HepG2 (cell line): ENCODE results near the gene GAS1. TPM values are rescaled to one million over a fixed set of nuclear protein-coding genes. Genes with fewer than 3 reads are reported as not detected.

Source experiments
- ATAC-seq: fragments of 200-7000 bp; cut with Tn5 transposase; 3 replicates; pipeline ENCODE4 v1.9.1; 2020; ENCODE audit warnings: mild to moderate bottlenecking, moderate library complexity
- BruUV-seq: library from RNA; stranded (reverse); fragments of 400-500 nt; replicated peaks from 2 replicates; lab custom pipeline; 2021; lab: Mats Ljungman, UMichigan
- CTCF ChIA-PET: fragments of 300-600 bp; formaldehyde crosslinking; extraction: SDS; loops from one replicate; lab custom pipeline; 2021; ENCODE audit warnings: low total read pairs, inconsistent platforms, low intra/inter-chr PET ratio; lab: Yijun Ruan, JAX
- POLR2A ChIA-PET: fragments of 350-600 bp; sonication (Branson Sonifier 250); formaldehyde crosslinking; loops from one replicate; lab custom pipeline; 2020; ENCODE audit warnings: antibody characterized with exemption, inconsistent platforms; lab: Yijun Ruan, JAX
- DNase-seq: peaks from one replicate; pipeline ENCODE4 v3.0.0-alpha.2; 2015; ENCODE audit warnings: low spot score
- FAIRE-seq: peaks from 3 replicates; lab custom pipeline; 2011; peaks lifted over from hg19 to GRCh38; lab: Jason Lieb, UNC
- H2AFZ ChIP-seq: one replicate; pipeline ENCODE4 v1.6.1; 2011; ENCODE audit warnings: low read length, inconsistent platforms
- H3K27ac ChIP-seq: fragments of 300-600 bp; 3 replicates; pipeline ENCODE4 v1.8.0; 2011; ENCODE audit warnings: mixed run types, mild to moderate bottlenecking, mixed read lengths, low read length, inconsistent platforms; ENCODE audit not compliant: insufficient read depth; ENCODE audit errors: extremely low read length
- H3K27me3 ChIP-seq, 2 experiments: fragments of 200-600 bp in 1 of 2; 2 replicates in 1 of 2; 3 replicates in 1 of 2; pipeline versions ENCODE4 v1.6.0 to v1.8.0; 2011; ENCODE audit warnings: low read length in 2 of 2, mild to moderate bottlenecking in 2 of 2, moderate library complexity in 2 of 2, inconsistent platforms in 1 of 2; ENCODE audit not compliant: insufficient read depth in 2 of 2, control insufficient read depth in 1 of 2
- H3K36me3 ChIP-seq, 2 experiments: fragments of 200-600 bp in 1 of 2; replicated peaks in 1 of 2; 2 replicates in 1 of 2; 3 replicates in 1 of 2; pipeline versions ENCODE4 v1.5.1 to v1.8.0; 2011; ENCODE audit warnings: low read length in 2 of 2, inconsistent platforms in 1 of 2; ENCODE audit not compliant: insufficient read depth in 2 of 2, control insufficient read depth in 1 of 2
- H3K4me1 ChIP-seq: 2 replicates; pipeline ENCODE4 v1.5.1; 2012; ENCODE audit warnings: low read length, inconsistent platforms; ENCODE audit not compliant: insufficient read depth
- H3K4me2 ChIP-seq: 2 replicates; pipeline ENCODE4 v1.6.0; 2011; ENCODE audit warnings: low read depth, low read length, inconsistent platforms
- H3K4me3 ChIP-seq, 3 experiments: fragments of 200-600 bp in 1 of 3; sonication (generic), shearing (Covaris generic) in 1 of 3; replicated peaks in 1 of 3; 2 replicates each; pipeline ENCODE4 v1.5.1; 2011 to 2016; ENCODE audit warnings: low read length in 3 of 3, inconsistent platforms in 2 of 3, low read depth in 2 of 3, mild to moderate bottlenecking in 2 of 3, control low read depth in 1 of 3, mixed read lengths in 1 of 3; ENCODE audit not compliant: insufficient read depth in 1 of 3
- H3K79me2 ChIP-seq: one replicate; pipeline ENCODE4 v1.6.1; 2011; ENCODE audit warnings: low read length, inconsistent platforms; ENCODE audit not compliant: insufficient read depth
- H3K9ac ChIP-seq: 2 replicates; pipeline ENCODE4 v1.6.0; 2011; ENCODE audit warnings: mild to moderate bottlenecking, low read depth, low read length, inconsistent platforms; ENCODE audit not compliant: insufficient read depth
- H3K9me3 ChIP-seq: 2 replicates; pipeline ENCODE4 v1.5.1; 2012; ENCODE audit warnings: mild to moderate bottlenecking, low read length
- H4K20me1 ChIP-seq: 2 replicates; pipeline ENCODE4 v1.6.0; 2011; ENCODE audit warnings: inconsistent platforms, mild to moderate bottlenecking, low read length, moderate library complexity; ENCODE audit not compliant: insufficient read depth
- CREBL2 ChIP-seq: sonication (generic); formaldehyde crosslinking; IDR thresholded peaks from 2 replicates; pipeline ENCODE4 v1.8.1; 2023; ENCODE audit warnings: missing genetic modification reagents, mild to moderate bottlenecking, borderline replicate concordance
- HMGA1 ChIP-seq: sonication (generic); formaldehyde crosslinking; conservative IDR thresholded peaks from 2 replicates; pipeline ENCODE4 v1.4.0; 2020; ENCODE audit warnings: missing genetic modification reagents
- HNRNPLL ChIP-seq: fragments of 200-400 bp; formaldehyde crosslinking; IDR thresholded peaks from 2 replicates; pipeline ENCODE4 v1.6.1; 2017; ENCODE audit warnings: mild to moderate bottlenecking, low read depth, low read length; ENCODE audit not compliant: poor library complexity, severe bottlenecking
- MAFK ChIP-seq, 2 experiments: IDR thresholded peaks in 1 of 2; conservative IDR thresholded peaks in 1 of 2; 2 replicates each; pipeline ENCODE4 v1.6.1; 2011; ENCODE audit warnings: improper control_type of control experiment in 2 of 2, low read length in 2 of 2
- RERE ChIP-seq: IDR thresholded peaks from 2 replicates; pipeline ENCODE4 v1.6.1; 2016; ENCODE audit warnings: low read depth, missing genetic modification reagents, missing compliant biosample characterization
- TEF ChIP-seq: sonication (generic); formaldehyde crosslinking; IDR thresholded peaks from 2 replicates; pipeline ENCODE4 v1.5.0; 2020; ENCODE audit warnings: missing genetic modification reagents
- TFDP2 ChIP-seq: sonication (generic); formaldehyde crosslinking; IDR thresholded peaks from 2 replicates; pipeline ENCODE4 v1.4.0; 2020; ENCODE audit warnings: missing genetic modification reagents
- THAP11 ChIP-seq: IDR thresholded peaks from 2 replicates; pipeline ENCODE4 v1.6.1; 2016; ENCODE audit warnings: missing biosample characterization, missing genetic modification reagents
- TOE1 ChIP-seq: sonication (generic); formaldehyde crosslinking; IDR thresholded peaks from 2 replicates; pipeline ENCODE4 v1.4.0; 2020; ENCODE audit warnings: mild to moderate bottlenecking, missing genetic modification reagents
- ZGPAT ChIP-seq: IDR thresholded peaks from 2 replicates; pipeline ENCODE4 v1.6.1; 2016; ENCODE audit warnings: mild to moderate bottlenecking
- ZNF143 ChIP-seq: sonication (generic); formaldehyde crosslinking; IDR thresholded peaks from 2 replicates; pipeline ENCODE4 v1.4.0; 2020; ENCODE audit warnings: missing genetic modification reagents
- ZNF572 ChIP-seq: sonication (generic); formaldehyde crosslinking; IDR thresholded peaks from 2 replicates; pipeline ENCODE4 v1.5.1; 2020; ENCODE audit warnings: mild to moderate bottlenecking, missing genetic modification reagents
- ZNF773 ChIP-seq: sonication (generic); formaldehyde crosslinking; IDR thresholded peaks from 2 replicates; pipeline ENCODE4 v1.4.0; 2020; ENCODE audit warnings: missing genetic modification reagents, borderline replicate concordance
- ZNF816 ChIP-seq: sonication (generic); formaldehyde crosslinking; IDR thresholded peaks from 2 replicates; pipeline ENCODE4 v1.8.0; 2022; ENCODE audit warnings: missing genetic modification reagents, mild to moderate bottlenecking, borderline replicate concordance
- WGBS: methylation state at CpG from one replicate; pipeline ENCODE4 v1.1.6; 2017; ENCODE audit warnings: low lambda C conversion rate; 5-methylcytosine and 5-hydroxymethylcytosine counted together
- in situ Hi-C: cut with HindIII; loops from 2 replicates; pipeline ENCODE4 v1.10.0; 2017; ENCODE audit warnings: low pct_unique_long_range_greater_than_20kb; ENCODE audit not compliant: extremely low pct_ligation_motif_present
- intact Hi-C: fragments of 100-400 bp; cut with micrococcal nuclease; formaldehyde crosslinking; loops from one replicate; pipeline ENCODE4 v1.10.0; 2022; ENCODE audit not compliant: unreplicated experiment
- polyA plus RNA-seq, 8 experiments: library from polyadenylated mRNA; depleted of rRNA in 3 of 8; stranded (reverse) in 7 of 8; unstranded in 1 of 8; fragments of >200 nt; fragmentation: Illumina TruSeq in 4 of 8; extraction: Trizol in 4 of 8; gene quantifications; 2 replicates each; pipeline versions ENCODE4 v1.2.1 to v1.2.3, GENCODE V29; 2011 to 2016; ENCODE audit warnings: low read depth in 4 of 8, missing spikeins in 1 of 8, mixed read lengths in 1 of 8; ENCODE audit not compliant: insufficient read depth in 1 of 8
- total RNA-seq, 5 experiments: library from RNA; depleted of rRNA; stranded (reverse); fragments of >200 nt; fragmentation: Illumina TruSeq; extraction: Trizol; gene quantifications; 2 replicates each; pipeline ENCODE4 v1.2.3, GENCODE V29; 2016; ENCODE audit warnings: low read depth in 1 of 5

The GAS1 gene
- total and polyA plus RNA-seq, 2 of the 13 experiments (the other 11 are each of a cell fraction or from before 2014, with no cell fraction given), result not detected

GRCh38 chr9:86944796-86945727 is 2.2 kb downstream of the GAS1 start:
- no peaks in the 10 kb centered on the region; the same call in none of the 2 replicates for H4K20me1 ChIP-seq
- CTCF ChIA-PET, result no interaction called here
- in situ Hi-C loops, result no loop called here
- no peak overlapping the region for H3K27ac ChIP-seq
- no peak overlapping the region for H3K4me3 ChIP-seq
- WGBS, result 69% methylated on average over 27 of the region's 27 CpGs
- peaks cover 4 to 65% of the 10 kb centered on the region in 2 experiments for H3K27me3 ChIP-seq
- no peak for FAIRE-seq
- no peak for DNase-seq
- no peak overlapping the region for H3K4me2 ChIP-seq
- no peak overlapping the region for H2AFZ ChIP-seq
- no peak for ATAC-seq
- H3K9me3 ChIP-seq, result no peaks in the 10 kb centered on the region
- no TSS peak for BruUV-seq
- POLR2A ChIA-PET, result no interaction called here
- H3K4me1 ChIP-seq, result peaks cover 14% of the 10 kb centered on the region
- H3K36me3 ChIP-seq, result no peaks in the 10 kb centered on the region
- no peaks in the 10 kb centered on the region for H3K79me2 ChIP-seq
- intact Hi-C loops, result no loop called here
- no peak overlapping the region for H3K9ac ChIP-seq
- TF ChIP-seq ZGPAT (no peak), TOE1 (CRISPR knock-in tag) (no peak), ZNF143 (CRISPR knock-in tag) (no peak), HMGA1 (CRISPR knock-in tag) (no peak), CREBL2 (CRISPR knock-in tag) (no peak), MAFK (conservative IDR thresholded peaks at IDR 0.05 in 1 of 2, IDR thresholded peaks at IDR 0.05 in 1 of 2; ENCODE audit: low read length in 2 of 2) (no peak; a peak in 1 of 4 replicates), TEF (CRISPR knock-in tag) (no peak), THAP11 (no peak), ZNF773 (CRISPR knock-in tag) (no peak), HNRNPLL (no peak), TFDP2 (CRISPR knock-in tag) (no peak), ZNF816 (CRISPR knock-in tag) (no peak), ZNF572 (CRISPR knock-in tag) (no peak), RERE (no peak)
